ENCODE data around the gene CDH23. TPM values are rescaled to one million over a fixed set of nuclear protein-coding genes. Genes with fewer than 3 reads are reported as not detected.

Gene CDH23
- polyA plus RNA-seq, 1 donor (not counting 4 experiments of a cell fraction or from before 2014, with no cell fraction given) = 0.01 TPM

GRCh38 chr10:71457908-71458307, 61.2 kb downstream of the CDH23 start:
- Histone ChIP-seq H3K36me3 (ENCODE audit: control insufficient read depth in 2 of 2, extremely low read depth in 1 of 2, insufficient read depth in 2 of 2, low read length in 2 of 2) (no peaks in the 10 kb centered on the region), H3K9ac (ENCODE audit: control insufficient read depth, extremely low read depth, insufficient read depth, low read length) (no peak overlapping the region), H3K79me2 (ENCODE audit: control insufficient read depth, insufficient read depth, low read length) (no peaks in the 10 kb centered on the region), H3K4me1 (ENCODE audit: control insufficient read depth, extremely low read depth, insufficient read depth, low read length) (no peaks in the 10 kb centered on the region), H3K27ac (ENCODE audit: control insufficient read depth, insufficient read depth, low read length) (no peak overlapping the region), H4K20me1 (ENCODE audit: control insufficient read depth, extremely low read depth, insufficient read depth, low read length) (no peaks in the 10 kb centered on the region), H3K27me3 (ENCODE audit: control insufficient read depth, extremely low read depth, insufficient read depth, low read length) (peaks cover 23% of the 10 kb centered on the region), H3K4me3 (ENCODE audit: control insufficient read depth in 2 of 3, extremely low read depth in 1 of 3, insufficient read depth in 2 of 3, low read depth in 1 of 3, low read length in 3 of 3) (no peak overlapping the region), H3K9me1 (ENCODE audit: control insufficient read depth, extremely low read depth, insufficient read depth, low read length) (no peaks in the 10 kb centered on the region), H2AFZ (ENCODE audit: control insufficient read depth, low read length) (no peak overlapping the region), H3K9me3 (ENCODE audit: control insufficient read depth, low read depth, low read length) (no peaks in the 10 kb centered on the region), H3K4me2 (ENCODE audit: control insufficient read depth, extremely low read depth, insufficient read depth, low read depth, low read length) (no peak overlapping the region)
- no peak for FAIRE-seq
- dilution Hi-C loops (cut with MboI; ENCODE audit: extremely low pct_ligation_motif_present, low sequenced_read_pairs) = no loop called here
- DNase-seq (ENCODE audit: low read depth, low spot score) = no peak
- TF ChIP-seq, protein P1, sequence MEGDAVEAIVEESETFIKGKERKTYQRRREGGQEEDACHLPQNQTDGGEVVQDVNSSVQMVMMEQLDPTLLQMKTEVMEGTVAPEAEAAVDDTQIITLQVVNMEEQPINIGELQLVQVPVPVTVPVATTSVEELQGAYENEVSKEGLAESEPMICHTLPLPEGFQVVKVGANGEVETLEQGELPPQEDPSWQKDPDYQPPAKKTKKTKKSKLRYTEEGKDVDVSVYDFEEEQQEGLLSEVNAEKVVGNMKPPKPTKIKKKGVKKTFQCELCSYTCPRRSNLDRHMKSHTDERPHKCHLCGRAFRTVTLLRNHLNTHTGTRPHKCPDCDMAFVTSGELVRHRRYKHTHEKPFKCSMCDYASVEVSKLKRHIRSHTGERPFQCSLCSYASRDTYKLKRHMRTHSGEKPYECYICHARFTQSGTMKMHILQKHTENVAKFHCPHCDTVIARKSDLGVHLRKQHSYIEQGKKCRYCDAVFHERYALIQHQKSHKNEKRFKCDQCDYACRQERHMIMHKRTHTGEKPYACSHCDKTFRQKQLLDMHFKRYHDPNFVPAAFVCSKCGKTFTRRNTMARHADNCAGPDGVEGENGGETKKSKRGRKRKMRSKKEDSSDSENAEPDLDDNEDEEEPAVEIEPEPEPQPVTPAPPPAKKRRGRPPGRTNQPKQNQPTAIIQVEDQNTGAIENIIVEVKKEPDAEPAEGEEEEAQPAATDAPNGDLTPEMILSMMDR (optimal IDR thresholded peaks at IDR 0.05 in 1 of 3, IDR thresholded peaks at IDR 0.05 in 1 of 3, conservative IDR thresholded peaks at IDR 0.05 in 1 of 3; ENCODE audit: extremely low read depth in 1 of 3, insufficient read depth in 2 of 3, low read length in 3 of 3) = no peak
- TF ChIP-seq EZH2 (IDR thresholded peaks at IDR 0.05; ENCODE audit: low read length) = no peak

- no peak overlapping the region for H3K4me3 ChIP-seq (ENCODE audit: control insufficient read depth in 2 of 3, extremely low read depth in 1 of 3, insufficient read depth in 2 of 3, low read depth in 1 of 3, low read length in 3 of 3)
- H2AFZ ChIP-seq (ENCODE audit: control insufficient read depth, low read length) = no peak overlapping the region
- dilution Hi-C loops (cut with MboI; ENCODE audit: extremely low pct_ligation_motif_present, low sequenced_read_pairs) = no loop called here
- no peaks in the 10 kb centered on the region for H3K9me3 ChIP-seq (ENCODE audit: control insufficient read depth, low read depth, low read length)
- no peak for DNase-seq (ENCODE audit: low read depth, low spot score)
- H3K9ac ChIP-seq (ENCODE audit: control insufficient read depth, extremely low read depth, insufficient read depth, low read length) = no peak overlapping the region
- TF ChIP-seq, protein P1 (optimal IDR thresholded peaks at IDR 0.05 in 1 of 3, IDR thresholded peaks at IDR 0.05 in 1 of 3, conservative IDR thresholded peaks at IDR 0.05 in 1 of 3; ENCODE audit: extremely low read depth in 1 of 3, insufficient read depth in 2 of 3, low read length in 3 of 3) = no peak
- no peak for TF ChIP-seq EZH2 (IDR thresholded peaks at IDR 0.05; ENCODE audit: low read length)
- H4K20me1 ChIP-seq (ENCODE audit: control insufficient read depth, extremely low read depth, insufficient read depth, low read length) = no peaks in the 10 kb centered on the region
- H3K27ac ChIP-seq (ENCODE audit: control insufficient read depth, insufficient read depth, low read length) = no peak overlapping the region
- H3K79me2 ChIP-seq (ENCODE audit: control insufficient read depth, insufficient read depth, low read length) = no peaks in the 10 kb centered on the region
- no peaks in the 10 kb centered on the region for H3K4me1 ChIP-seq (ENCODE audit: control insufficient read depth, extremely low read depth, insufficient read depth, low read length)
- no peaks in the 10 kb centered on the region for H3K36me3 ChIP-seq (ENCODE audit: control insufficient read depth in 2 of 2, extremely low read depth in 1 of 2, insufficient read depth in 2 of 2, low read length in 2 of 2)
- FAIRE-seq = no peak
- H3K9me1 ChIP-seq (ENCODE audit: control insufficient read depth, extremely low read depth, insufficient read depth, low read length) = no peaks in the 10 kb centered on the region
- peaks cover 23% of the 10 kb centered on the region for H3K27me3 ChIP-seq (ENCODE audit: control insufficient read depth, extremely low read depth, insufficient read depth, low read length)
- H3K4me2 ChIP-seq (ENCODE audit: control insufficient read depth, extremely low read depth, insufficient read depth, low read depth, low read length) = no peak overlapping the region
Measured at GRCh38 chr10:71458387-71458786, 61.7 kb downstream of the CDH23 start.
